Measurements from ENCODE around the gene SLC12A6. TPM values are rescaled to one million over a fixed set of nuclear protein-coding genes. Genes with fewer than 3 reads are reported as not detected.
"Not testable (repeated sequence)": the region's sequence is repeated elsewhere in the genome, so short reads cannot be mapped to it uniquely, and the experiment has no call there.

SLC12A6 gene
- polyA plus RNA-seq, 2 of the 4 experiments (the other 2 are of a cell fraction): 6.0 to 21.3 TPM

DNA sequence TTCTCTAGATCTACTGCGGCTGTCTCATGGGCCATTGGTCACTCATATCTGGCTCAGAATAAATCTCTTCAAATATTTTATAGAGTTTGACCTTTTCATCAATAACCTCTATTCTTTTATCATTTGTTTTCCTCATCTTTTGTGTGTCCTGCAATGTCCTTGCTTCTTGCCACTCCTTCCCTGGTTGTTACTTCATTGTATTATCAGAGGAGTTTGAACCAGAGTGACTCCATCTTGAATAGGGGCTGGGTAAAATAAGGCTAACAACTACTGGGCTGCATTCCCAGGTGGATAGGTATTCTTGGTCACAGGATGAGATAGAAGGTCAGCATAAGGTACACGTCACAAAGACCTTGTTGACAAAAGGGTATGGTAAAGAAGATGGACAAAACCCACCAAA lies 39.3 kb upstream of the SLC12A6 start:
- Histone ChIP-seq H3K4me1 (no peaks in the 10 kb centered on the region), H3K4me3 (no peak overlapping the region), H3K4me2 (no peak overlapping the region), H3K27ac (no peak overlapping the region), H3K9me3 (no peaks in the 10 kb centered on the region)
- FAIRE-seq (no peak), ATAC-seq (no peak), DNase-seq (ENCODE audit: low read depth in 1 of 2, low spot score in 1 of 2) (no peak)
- ChIA-PET POLR2A (no interaction called here), CTCF (interaction anchor here (1.4 to 2.4 kb wide), 3 partner anchors 9 to 267 kb away, joined by 3 to 12 read pairs (median 6); partner anchors contain the start of gene LPCAT4)
- TF ChIP-seq ZC3H11A (IDR thresholded peaks at IDR 0.05) (no peak), SMC3 (IDR thresholded peaks at IDR 0.05) (no peak), HOXA7 (CRISPR knock-in tag; IDR thresholded peaks at IDR 0.05) (no peak), HDAC2 (IDR thresholded peaks at IDR 0.05) (no peak), MAFK (IDR thresholded peaks at IDR 0.05; ENCODE audit: partially characterized antibody) (no peak), RARB (CRISPR knock-in tag; IDR thresholded peaks at IDR 0.05) (no peak), CBX8 (IDR thresholded peaks at IDR 0.05) (no peak), CBX2 (IDR thresholded peaks at IDR 0.05; ENCODE audit: borderline replicate concordance, low read depth) (no peak), TFCP2L1 (CRISPR knock-in tag; IDR thresholded peaks at IDR 0.05) (no peak), HOXB13 (CRISPR knock-in tag; IDR thresholded peaks at IDR 0.05; ENCODE audit: low read depth) (no peak), CEBPB (IDR thresholded peaks at IDR 0.05) (no peak)
- TF ChIP-seq, protein P1, sequence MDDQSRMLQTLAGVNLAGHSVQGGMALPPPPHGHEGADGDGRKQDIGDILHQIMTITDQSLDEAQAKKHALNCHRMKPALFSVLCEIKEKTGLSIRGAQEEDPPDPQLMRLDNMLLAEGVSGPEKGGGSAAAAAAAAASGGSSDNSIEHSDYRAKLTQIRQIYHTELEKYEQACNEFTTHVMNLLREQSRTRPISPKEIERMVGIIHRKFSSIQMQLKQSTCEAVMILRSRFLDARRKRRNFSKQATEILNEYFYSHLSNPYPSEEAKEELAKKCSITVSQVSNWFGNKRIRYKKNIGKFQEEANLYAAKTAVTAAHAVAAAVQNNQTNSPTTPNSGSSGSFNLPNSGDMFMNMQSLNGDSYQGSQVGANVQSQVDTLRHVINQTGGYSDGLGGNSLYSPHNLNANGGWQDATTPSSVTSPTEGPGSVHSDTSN (IDR thresholded peaks at IDR 0.05): no peak
- TF ChIP-seq, protein P2, sequence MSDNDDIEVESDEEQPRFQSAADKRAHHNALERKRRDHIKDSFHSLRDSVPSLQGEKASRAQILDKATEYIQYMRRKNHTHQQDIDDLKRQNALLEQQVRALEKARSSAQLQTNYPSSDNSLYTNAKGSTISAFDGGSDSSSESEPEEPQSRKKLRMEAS (IDR thresholded peaks at IDR 0.05): no peak
- TF ChIP-seq, protein P3, sequence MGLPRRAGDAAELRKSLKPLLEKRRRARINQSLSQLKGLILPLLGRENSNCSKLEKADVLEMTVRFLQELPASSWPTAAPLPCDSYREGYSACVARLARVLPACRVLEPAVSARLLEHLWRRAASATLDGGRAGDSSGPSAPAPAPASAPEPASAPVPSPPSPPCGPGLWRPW (IDR thresholded peaks at IDR 0.05): no peak
- TF ChIP-seq, protein P4, sequence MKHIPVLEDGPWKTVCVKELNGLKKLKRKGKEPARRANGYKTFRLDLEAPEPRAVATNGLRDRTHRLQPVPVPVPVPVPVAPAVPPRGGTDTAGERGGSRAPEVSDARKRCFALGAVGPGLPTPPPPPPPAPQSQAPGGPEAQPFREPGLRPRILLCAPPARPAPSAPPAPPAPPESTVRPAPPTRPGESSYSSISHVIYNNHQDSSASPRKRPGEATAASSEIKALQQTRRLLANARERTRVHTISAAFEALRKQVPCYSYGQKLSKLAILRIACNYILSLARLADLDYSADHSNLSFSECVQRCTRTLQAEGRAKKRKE (CRISPR knock-in tag; IDR thresholded peaks at IDR 0.05; ENCODE audit: low read depth): no peak
- TF ChIP-seq, protein P5, sequence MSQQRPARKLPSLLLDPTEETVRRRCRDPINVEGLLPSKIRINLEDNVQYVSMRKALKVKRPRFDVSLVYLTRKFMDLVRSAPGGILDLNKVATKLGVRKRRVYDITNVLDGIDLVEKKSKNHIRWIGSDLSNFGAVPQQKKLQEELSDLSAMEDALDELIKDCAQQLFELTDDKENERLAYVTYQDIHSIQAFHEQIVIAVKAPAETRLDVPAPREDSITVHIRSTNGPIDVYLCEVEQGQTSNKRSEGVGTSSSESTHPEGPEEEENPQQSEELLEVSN (IDR thresholded peaks at IDR 0.05; ENCODE audit: borderline replicate concordance, low read depth): no peak
- TF ChIP-seq, protein P6, sequence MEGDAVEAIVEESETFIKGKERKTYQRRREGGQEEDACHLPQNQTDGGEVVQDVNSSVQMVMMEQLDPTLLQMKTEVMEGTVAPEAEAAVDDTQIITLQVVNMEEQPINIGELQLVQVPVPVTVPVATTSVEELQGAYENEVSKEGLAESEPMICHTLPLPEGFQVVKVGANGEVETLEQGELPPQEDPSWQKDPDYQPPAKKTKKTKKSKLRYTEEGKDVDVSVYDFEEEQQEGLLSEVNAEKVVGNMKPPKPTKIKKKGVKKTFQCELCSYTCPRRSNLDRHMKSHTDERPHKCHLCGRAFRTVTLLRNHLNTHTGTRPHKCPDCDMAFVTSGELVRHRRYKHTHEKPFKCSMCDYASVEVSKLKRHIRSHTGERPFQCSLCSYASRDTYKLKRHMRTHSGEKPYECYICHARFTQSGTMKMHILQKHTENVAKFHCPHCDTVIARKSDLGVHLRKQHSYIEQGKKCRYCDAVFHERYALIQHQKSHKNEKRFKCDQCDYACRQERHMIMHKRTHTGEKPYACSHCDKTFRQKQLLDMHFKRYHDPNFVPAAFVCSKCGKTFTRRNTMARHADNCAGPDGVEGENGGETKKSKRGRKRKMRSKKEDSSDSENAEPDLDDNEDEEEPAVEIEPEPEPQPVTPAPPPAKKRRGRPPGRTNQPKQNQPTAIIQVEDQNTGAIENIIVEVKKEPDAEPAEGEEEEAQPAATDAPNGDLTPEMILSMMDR (IDR thresholded peaks at IDR 0.05): no peak
- 76% methylated on average over 2 of the region's 2 CpGs for WGBS (ENCODE audit: missing lambda C conversion rate)

DNA sequence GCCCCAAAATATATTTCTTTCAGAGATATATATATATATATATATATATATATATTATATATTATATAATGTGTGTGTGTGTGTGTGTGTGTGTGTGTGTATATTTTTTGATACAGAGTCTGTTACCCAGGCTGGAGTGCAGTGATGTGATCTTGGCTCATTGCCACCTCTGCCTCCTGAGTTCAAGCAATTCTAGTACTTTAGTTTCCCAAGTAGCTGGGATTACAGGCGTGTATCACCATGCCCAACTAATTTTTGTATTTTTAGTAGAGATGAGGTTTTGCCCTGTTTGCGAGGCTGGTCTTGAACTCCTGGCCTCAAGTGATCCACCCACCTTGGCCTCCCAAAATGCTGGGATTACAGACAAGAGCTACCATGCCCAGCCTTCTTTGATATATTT lies 38.0 kb upstream of the SLC12A6 start:
- H3K4me1 ChIP-seq; POLR2A ChIA-PET; H3K4me3 ChIP-seq; ATAC-seq; DNase-seq (ENCODE audit: low read depth in 1 of 2, low spot score in 1 of 2); H3K9me3 ChIP-seq; H3K4me2 ChIP-seq; H3K27ac ChIP-seq; FAIRE-seq: not testable (repeated sequence)
- CTCF ChIA-PET: interaction anchor here (1.4 to 2.4 kb wide), 3 partner anchors 8 to 266 kb away, joined by 3 to 12 read pairs (median 6); partner anchors contain the start of gene LPCAT4
- 82% methylated on average over 2 of the region's 2 CpGs for WGBS (ENCODE audit: missing lambda C conversion rate)

DNA sequence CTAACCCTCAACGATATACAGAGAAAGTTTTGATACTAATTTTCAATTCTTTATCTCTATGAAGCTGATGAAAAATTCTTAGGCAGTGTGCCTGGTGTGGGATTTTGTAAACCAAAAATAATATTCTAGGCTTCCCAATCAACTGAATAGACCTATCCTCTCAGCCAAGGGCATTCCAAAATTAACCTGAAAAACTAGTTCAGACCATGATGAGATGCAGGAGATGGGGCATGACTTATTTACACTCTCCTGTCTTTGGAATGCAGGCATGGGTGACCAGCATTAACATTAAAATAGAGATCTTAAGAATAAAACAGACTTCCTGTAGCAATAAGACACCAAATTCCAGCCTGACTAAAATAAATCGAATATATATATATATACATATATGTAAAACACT lies 37.2 kb upstream of the SLC12A6 start:
- TF ChIP-seq NR3C1 (IDR thresholded peaks at IDR 0.05): no peak
- CTCF ChIA-PET: interaction anchor here (1.4 to 2.4 kb wide), 2 partner anchors 14 to 31 kb away, joined by 6 to 7 read pairs; partner anchors contain the start of genes NOP10 and NUTM1

More for the DNA sequence above, 37.2 kb upstream of the SLC12A6 start:
- Histone ChIP-seq H3K4me2 (no peak overlapping the region), H3K4me1 (peaks cover 7% of the 10 kb centered on the region; the same call in 2 of the 3 replicates), H3K27ac (no peak overlapping the region), H3K9me3 (no peaks in the 10 kb centered on the region), H3K4me3 (no peak overlapping the region)
- WGBS (ENCODE audit: missing lambda C conversion rate): 40% methylated on average over 2 of the region's 2 CpGs
- POLR2A ChIA-PET: interaction anchor here (0.7 kb wide), 1 partner anchor 38 kb away, joined by 3 read pairs; no protein-coding TSS in a partner anchor
- no peak for FAIRE-seq
- DNase-seq (ENCODE audit: low read depth in 1 of 2, low spot score in 1 of 2): no peak
- ATAC-seq: no peak
